Type B pancreatic cell (in vitro differentiated cells): ENCODE data around the gene COX8A. TPM values are rescaled to one million over a fixed set of nuclear protein-coding genes. Genes with fewer than 3 reads are reported as not detected.

Source experiments
- DNase-seq: peaks from one replicate; pipeline ENCODE4 v3.0.0; 2021; ENCODE audit warnings: mixed read lengths; ENCODE audit not compliant: unreplicated experiment; ENCODE audit errors: extremely low spot score
- H3K27ac Mint-ChIP-seq: 2 replicates; pipeline ENCODE4 v1.8.0; 2021; ENCODE audit warnings: mild to moderate bottlenecking, mixed read lengths
- H3K27me3 Mint-ChIP-seq: 2 replicates; pipeline ENCODE4 v1.8.0; 2021; ENCODE audit warnings: mixed read lengths
- H3K36me3 Mint-ChIP-seq: 2 replicates; pipeline ENCODE4 v1.8.0; 2021; ENCODE audit warnings: mixed read lengths
- H3K4me1 Mint-ChIP-seq: one replicate; pipeline ENCODE4 v1.8.0; 2021; ENCODE audit warnings: mixed read lengths; ENCODE audit not compliant: unreplicated experiment
- H3K4me3 Mint-ChIP-seq: 2 replicates; pipeline ENCODE4 v1.8.0; 2021; ENCODE audit warnings: mild to moderate bottlenecking, mixed read lengths
- H3K9me3 Mint-ChIP-seq: 2 replicates; pipeline ENCODE4 v1.8.0; 2021; ENCODE audit warnings: mixed read lengths
- CTCF ChIP-seq: fragments of 200-600 bp; sonication (generic); conservative IDR thresholded peaks from 2 replicates; pipeline ENCODE4 v1.5.0; 2021; ENCODE audit warnings: antibody characterized with exemption, mild to moderate bottlenecking
- total RNA-seq: library from RNA; stranded (reverse); gene quantifications from 2 replicates; pipeline ENCODE4 v1.2.1, GENCODE V29; 2021; ENCODE audit warnings: low replicate concordance

The COX8A gene
- total RNA-seq, 1 donor from 2014 or later: 307 TPM

- Mint-ChIP-seq H3K9me3 (no peaks in the 10 kb centered on the region), H3K4me1 (peaks cover 28% of the 10 kb centered on the region), H3K36me3 (no peaks in the 10 kb centered on the region), H3K27me3 (peaks cover 22% of the 10 kb centered on the region), H3K4me3 (peak overlapping the region; percentile 82), H3K27ac (peak overlapping the region; percentile 22)
- TF ChIP-seq CTCF: no peak
- DNase-seq: no peak
Measured at GRCh38 chr11:64007160-64007628, 32.8 kb downstream of the COX8A start.

- peaks cover 22% of the 10 kb centered on the region for H3K27me3 Mint-ChIP-seq
- peak overlapping the region; percentile 35 for H3K27ac Mint-ChIP-seq
- no peaks in the 10 kb centered on the region for H3K36me3 Mint-ChIP-seq
- peaks cover 28% of the 10 kb centered on the region for H3K4me1 Mint-ChIP-seq
- peak overlapping the region; percentile 82 for H3K4me3 Mint-ChIP-seq
- peak; percentile 73 for TF ChIP-seq CTCF
- peak; percentile 83 for DNase-seq
- no peaks in the 10 kb centered on the region for H3K9me3 Mint-ChIP-seq
Measured at GRCh38 chr11:64007629-64008282, 33.3 kb downstream of the COX8A start.

GRCh38 chr11:64008283-64008913 is 34.0 kb downstream of the COX8A start:
- Mint-ChIP-seq H3K27ac (peak overlapping the region; percentile 35), H3K9me3 (no peaks in the 10 kb centered on the region), H3K27me3 (peaks cover 22% of the 10 kb centered on the region), H3K36me3 (no peaks in the 10 kb centered on the region), H3K4me1 (peaks cover 28% of the 10 kb centered on the region), H3K4me3 (peak overlapping the region; percentile 82)
- no peak for TF ChIP-seq CTCF
- DNase-seq: no peak

- H3K4me3 Mint-ChIP-seq: no peak overlapping the region
- TF ChIP-seq CTCF: no peak
- no peak for DNase-seq
- H3K4me1 Mint-ChIP-seq: peaks cover 25% of the 10 kb centered on the region
- peaks cover 22% of the 10 kb centered on the region for H3K27me3 Mint-ChIP-seq
- H3K27ac Mint-ChIP-seq: no peak overlapping the region
- no peaks in the 10 kb centered on the region for H3K9me3 Mint-ChIP-seq
- no peaks in the 10 kb centered on the region for H3K36me3 Mint-ChIP-seq
Measured at GRCh38 chr11:64008914-64009633, 34.7 kb downstream of the COX8A start.

GRCh38 chr11:64009710-64010109 is 35.3 kb downstream of the COX8A start:
- H3K4me1 Mint-ChIP-seq: peaks cover 25% of the 10 kb centered on the region
- H3K36me3 Mint-ChIP-seq: no peaks in the 10 kb centered on the region
- peaks cover 22% of the 10 kb centered on the region for H3K27me3 Mint-ChIP-seq
- DNase-seq: no peak
- H3K27ac Mint-ChIP-seq: no peak overlapping the region
- H3K9me3 Mint-ChIP-seq: no peaks in the 10 kb centered on the region
- no peak overlapping the region for H3K4me3 Mint-ChIP-seq
- no peak for TF ChIP-seq CTCF
